Parathyroid adenoma (tissue), 2 donors: ENCODE measurements around the gene SLC2A6.

Experiments used
- H2AFZ ChIP-seq: fragments of 300-600 bp; sonication (generic); one replicate; pipeline ENCODE4 v1.7.0; 2017; ENCODE audit warnings: antibody characterized with exemption, mild to moderate bottlenecking
- H3K27ac ChIP-seq: fragments of 300-600 bp; sonication (generic); one replicate; pipeline ENCODE4 v1.7.0; 2017
- H3K27me3 ChIP-seq: fragments of 300-600 bp; sonication (generic); one replicate; pipeline ENCODE4 v1.7.0; 2017; ENCODE audit warnings: low read length; ENCODE audit not compliant: control insufficient read depth, insufficient read depth
- H3K36me3 ChIP-seq: fragments of 300-600 bp; sonication (generic); one replicate; pipeline ENCODE4 v1.7.0; 2017; ENCODE audit warnings: low read length; ENCODE audit not compliant: control insufficient read depth, insufficient read depth
- H3K4me1 ChIP-seq: fragments of 300-600 bp; sonication (generic); one replicate; pipeline ENCODE4 v1.7.0; 2017; ENCODE audit warnings: control low read depth
- H3K4me2 ChIP-seq: fragments of 300-600 bp; sonication (generic); one replicate; pipeline ENCODE4 v1.7.0; 2017; ENCODE audit warnings: low read length
- H3K4me3 ChIP-seq: fragments of 300-600 bp; sonication (generic); one replicate; pipeline ENCODE4 v1.7.0; 2017; ENCODE audit warnings: low read depth, low read length
- H3K79me2 ChIP-seq: fragments of 300-600 bp; sonication (generic); one replicate; pipeline ENCODE4 v1.7.0; 2017; ENCODE audit warnings: control low read depth
- H3K9ac ChIP-seq: fragments of 300-600 bp; sonication (generic); one replicate; pipeline ENCODE4 v1.7.0; 2017; ENCODE audit warnings: mild to moderate bottlenecking
- H3K9me3 ChIP-seq: fragments of 300-600 bp; sonication (generic); one replicate; pipeline ENCODE4 v1.7.0; 2017; ENCODE audit warnings: low read length; ENCODE audit not compliant: control insufficient read depth
- TF ChIP-seq, protein P1 (sequence below): fragments of 300-600 bp; sonication (generic); IDR thresholded peaks from one replicate; pipeline ENCODE4 v1.7.0; 2017; ENCODE audit warnings: antibody characterized with exemption, mild to moderate bottlenecking
- donor health status: primary hyperparathyroidism.

The SLC2A6 gene

DNA sequence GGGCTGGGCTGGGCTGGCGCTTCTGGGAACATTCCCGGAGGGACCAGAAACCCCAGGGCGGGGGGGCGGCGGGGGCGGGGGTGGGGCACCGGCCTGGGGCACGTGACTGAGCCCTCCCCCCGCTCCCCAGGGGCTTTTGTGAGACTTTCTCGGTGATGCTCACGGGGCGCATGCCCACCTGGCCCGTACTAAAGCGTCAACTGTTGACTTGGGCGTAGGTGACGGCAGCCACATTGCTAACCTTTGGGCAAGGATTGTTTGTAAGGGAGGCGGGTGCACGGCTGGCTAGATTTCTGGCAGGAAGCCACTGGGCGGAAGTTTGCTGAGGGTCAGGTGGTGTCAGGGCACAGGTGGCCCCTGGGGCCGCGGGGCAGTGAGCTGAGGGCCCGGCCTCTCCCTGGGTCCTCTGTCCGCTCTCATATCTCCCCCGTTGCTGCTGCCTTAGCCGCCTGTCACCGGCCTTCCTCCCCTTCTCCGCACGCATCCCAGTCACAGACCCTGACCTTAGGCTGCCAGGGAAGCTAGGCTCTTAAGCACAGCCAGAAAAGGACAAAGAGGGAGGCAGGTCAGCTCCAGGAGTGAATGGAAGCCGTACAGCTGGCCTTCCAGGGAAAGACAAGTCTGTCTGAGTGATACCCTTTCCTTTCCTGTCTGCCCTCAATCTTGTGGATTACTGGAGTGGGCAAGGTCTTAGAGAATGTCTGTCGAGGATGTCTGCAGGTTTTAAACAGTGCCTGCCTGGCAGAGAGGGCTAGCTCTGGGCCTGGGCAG lies 18.3 kb downstream of the SLC2A6 start:
- Histone ChIP-seq H3K4me3 (peak overlapping the region; percentile 90), H3K36me3 (no peaks in the 10 kb centered on the region), H3K4me2 (peak overlapping the region; percentile 94), H3K4me1 (peaks cover 23% of the 10 kb centered on the region), H3K79me2 (no peaks in the 10 kb centered on the region), H3K9me3 (no peaks in the 10 kb centered on the region), H3K27me3 (no peaks in the 10 kb centered on the region), H2AFZ (no peak overlapping the region), H3K9ac (peak overlapping the region; percentile 67), H3K27ac (peak overlapping the region; percentile 93)
- TF ChIP-seq, protein P1, sequence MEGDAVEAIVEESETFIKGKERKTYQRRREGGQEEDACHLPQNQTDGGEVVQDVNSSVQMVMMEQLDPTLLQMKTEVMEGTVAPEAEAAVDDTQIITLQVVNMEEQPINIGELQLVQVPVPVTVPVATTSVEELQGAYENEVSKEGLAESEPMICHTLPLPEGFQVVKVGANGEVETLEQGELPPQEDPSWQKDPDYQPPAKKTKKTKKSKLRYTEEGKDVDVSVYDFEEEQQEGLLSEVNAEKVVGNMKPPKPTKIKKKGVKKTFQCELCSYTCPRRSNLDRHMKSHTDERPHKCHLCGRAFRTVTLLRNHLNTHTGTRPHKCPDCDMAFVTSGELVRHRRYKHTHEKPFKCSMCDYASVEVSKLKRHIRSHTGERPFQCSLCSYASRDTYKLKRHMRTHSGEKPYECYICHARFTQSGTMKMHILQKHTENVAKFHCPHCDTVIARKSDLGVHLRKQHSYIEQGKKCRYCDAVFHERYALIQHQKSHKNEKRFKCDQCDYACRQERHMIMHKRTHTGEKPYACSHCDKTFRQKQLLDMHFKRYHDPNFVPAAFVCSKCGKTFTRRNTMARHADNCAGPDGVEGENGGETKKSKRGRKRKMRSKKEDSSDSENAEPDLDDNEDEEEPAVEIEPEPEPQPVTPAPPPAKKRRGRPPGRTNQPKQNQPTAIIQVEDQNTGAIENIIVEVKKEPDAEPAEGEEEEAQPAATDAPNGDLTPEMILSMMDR: no peak

DNA sequence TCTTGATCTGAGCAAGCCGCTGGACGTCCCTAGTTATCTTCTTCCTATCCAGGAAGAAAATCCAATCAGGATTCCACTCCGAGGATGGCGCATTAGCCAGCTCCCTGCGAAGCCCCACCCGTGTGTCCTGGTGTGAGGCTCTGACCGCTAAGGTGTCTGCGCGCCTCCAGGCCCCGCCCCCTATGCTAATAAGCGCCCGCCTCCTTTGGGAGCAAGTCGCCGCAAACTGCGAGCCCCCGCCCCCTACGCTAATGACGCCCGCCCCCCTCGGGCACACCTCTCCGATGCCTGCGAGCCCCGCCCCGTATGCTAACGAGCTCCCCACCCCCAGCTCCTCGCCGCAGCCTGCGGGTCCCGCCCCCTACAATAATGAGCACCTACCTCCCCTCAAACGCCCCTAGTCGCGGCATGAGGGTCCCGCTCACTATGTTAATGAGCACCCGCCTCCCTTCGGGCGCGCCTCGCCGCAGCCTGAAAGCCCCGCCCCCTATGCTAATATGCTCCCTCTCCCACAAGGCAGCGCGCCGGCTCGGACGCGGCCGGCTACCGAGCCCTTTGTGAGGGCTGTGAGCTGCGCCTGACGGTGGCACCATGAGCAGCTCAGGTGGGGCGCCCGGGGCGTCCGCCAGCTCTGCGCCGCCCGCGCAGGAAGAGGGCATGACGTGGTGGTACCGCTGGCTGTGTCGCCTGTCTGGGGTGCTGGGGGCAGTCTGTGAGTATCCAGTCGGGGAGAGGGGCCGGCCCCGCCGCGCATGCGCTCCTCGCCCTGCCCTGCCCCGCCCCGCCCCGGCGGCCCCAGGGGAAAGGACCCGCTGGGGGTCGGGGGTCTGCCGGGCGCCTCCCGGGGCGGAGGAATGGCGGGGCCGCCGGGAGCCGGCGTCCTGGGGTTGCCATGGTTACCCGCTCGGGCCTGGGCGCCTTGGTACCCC lies 19.2 kb downstream of the SLC2A6 start, which contains the start of gene CACFD1:
TSS of gene CACFD1 (plus strand) at position 503 of the 929 bp plus-strand sequence. CDS start at position 592, 89 bp downstream.
- Histone ChIP-seq H3K4me2 (peak within 1 kb of the TSS; percentile 94), H3K9me3 (no peaks in the 10 kb centered on the region), H3K4me3 (peak within 1 kb of the TSS; percentile 90), H2AFZ (peak within 1 kb of the TSS; percentile 86), H3K27me3 (no peaks in the 10 kb centered on the region), H3K9ac (peak within 1 kb of the TSS; percentile 67), H3K79me2 (no peaks in the 10 kb centered on the region), H3K36me3 (no peaks in the 10 kb centered on the region), H3K27ac (peak within 1 kb of the TSS; percentile 93), H3K4me1 (peaks cover 23% of the 10 kb centered on the region)
- TF ChIP-seq, protein P1: no peak

DNA sequence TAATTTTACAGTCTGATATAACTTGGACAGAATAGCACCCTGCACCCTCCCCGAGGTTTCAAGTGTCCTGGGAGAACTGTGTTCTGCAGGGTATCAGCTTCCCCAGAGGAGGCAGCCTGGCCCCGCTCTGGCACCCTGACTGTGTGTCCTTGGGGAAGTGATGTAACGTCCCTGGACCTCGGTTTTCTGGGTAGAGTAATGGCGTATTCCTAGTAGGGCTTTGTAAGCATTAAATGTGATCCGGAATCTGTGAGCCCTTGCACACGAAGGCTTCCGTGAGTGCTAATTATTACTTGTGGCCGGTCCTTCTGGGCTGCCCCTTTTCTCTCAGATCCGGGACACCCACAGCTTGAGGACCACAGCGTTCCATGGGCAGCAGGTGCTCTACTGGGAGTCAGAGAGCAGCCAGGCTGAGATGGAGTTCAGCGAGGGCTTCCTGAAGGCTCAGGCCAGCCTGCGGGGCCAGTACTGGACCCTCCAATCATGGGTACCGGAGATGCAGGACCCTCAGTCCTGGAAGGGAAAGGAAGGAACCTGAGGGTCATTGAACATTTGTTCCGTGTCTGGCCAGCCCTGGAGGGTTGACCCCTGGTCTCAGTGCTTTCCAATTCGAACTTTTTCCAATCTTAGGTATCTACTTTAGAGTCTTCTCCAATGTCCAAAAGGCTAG lies 20.1 kb downstream of the SLC2A6 start:
- Histone ChIP-seq H3K4me1 (peaks cover 19% of the 10 kb centered on the region), H3K4me3 (peak overlapping the region; percentile 90), H3K9ac (no peak overlapping the region), H3K27me3 (no peaks in the 10 kb centered on the region), H2AFZ (peak overlapping the region; percentile 62), H3K27ac (peak overlapping the region; percentile 93), H3K36me3 (no peaks in the 10 kb centered on the region), H3K4me2 (peak overlapping the region; percentile 94), H3K9me3 (no peaks in the 10 kb centered on the region), H3K79me2 (no peaks in the 10 kb centered on the region)
- TF ChIP-seq, protein P1: no peak

DNA sequence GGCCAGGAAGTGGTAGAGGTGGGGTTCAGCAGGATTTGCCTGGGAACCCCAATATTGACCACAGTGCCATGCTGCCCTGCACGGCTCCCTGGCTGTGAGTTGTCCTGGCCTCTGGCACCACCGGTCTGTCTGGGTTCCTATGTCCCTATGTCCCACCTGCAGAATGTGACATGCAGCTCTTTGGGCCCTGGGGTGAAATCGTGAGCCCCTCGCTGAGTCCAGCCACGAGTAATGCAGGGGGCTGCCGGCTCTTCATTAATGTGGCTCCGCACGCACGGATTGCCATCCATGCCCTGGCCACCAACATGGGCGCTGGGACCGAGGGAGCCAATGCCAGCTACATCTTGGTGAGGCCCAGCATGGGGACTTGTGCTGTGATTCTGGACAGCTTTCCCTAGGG lies 21.2 kb downstream of the SLC2A6 start:
- H3K36me3 ChIP-seq: no peaks in the 10 kb centered on the region
- no peaks in the 10 kb centered on the region for H3K9me3 ChIP-seq
- H3K9ac ChIP-seq: no peak overlapping the region
- TF ChIP-seq, protein P1: no peak
- H3K27me3 ChIP-seq: no peaks in the 10 kb centered on the region
- H2AFZ ChIP-seq: no peak overlapping the region
- H3K4me3 ChIP-seq: no peak overlapping the region
- H3K4me2 ChIP-seq: no peak overlapping the region
- H3K4me1 ChIP-seq: peaks cover 12% of the 10 kb centered on the region
- no peak overlapping the region for H3K27ac ChIP-seq
- no peaks in the 10 kb centered on the region for H3K79me2 ChIP-seq
